Mesodermal cell (in vitro differentiated cells): Measurements from ENCODE around the gene ATP13A2.

Experiments
- H3K27ac ChIP-seq: 2 replicates; pipeline ENCODE4 v1.7.0; 2013; ENCODE audit warnings: mild to moderate bottlenecking, low read depth, low read length, moderate library complexity; ENCODE audit not compliant: severe bottlenecking
- H3K36me3 ChIP-seq: 2 replicates; pipeline ENCODE4 v1.7.1; 2013; ENCODE audit warnings: mild to moderate bottlenecking, low read length, moderate library complexity; ENCODE audit not compliant: control insufficient read depth, insufficient read depth
- H3K4me1 ChIP-seq: one replicate; pipeline ENCODE4 v1.7.1; 2013; ENCODE audit warnings: mild to moderate bottlenecking, low read length; ENCODE audit not compliant: insufficient read depth, control insufficient read depth, poor library complexity, severe bottlenecking
- H3K4me3 ChIP-seq: 2 replicates; pipeline ENCODE4 v1.7.0; 2013; ENCODE audit warnings: low read length, control low read depth, mild to moderate bottlenecking; ENCODE audit not compliant: insufficient read depth, poor library complexity, severe bottlenecking; ENCODE audit errors: extremely low read depth
- H3K9me3 ChIP-seq: 2 replicates; pipeline ENCODE4 v1.7.1; 2013; ENCODE audit warnings: mild to moderate bottlenecking, low read length, moderate library complexity; ENCODE audit not compliant: control insufficient read depth
- WGBS, 2 experiments: methylation state at CpG; one replicate each; pipeline ENCODE4 v1.1.5; 2013; ENCODE audit warnings: missing lambda C conversion rate in 2 of 2; ENCODE audit not compliant: insufficient coverage in 2 of 2; 5-methylcytosine and 5-hydroxymethylcytosine counted together

Gene ATP13A2

DNA sequence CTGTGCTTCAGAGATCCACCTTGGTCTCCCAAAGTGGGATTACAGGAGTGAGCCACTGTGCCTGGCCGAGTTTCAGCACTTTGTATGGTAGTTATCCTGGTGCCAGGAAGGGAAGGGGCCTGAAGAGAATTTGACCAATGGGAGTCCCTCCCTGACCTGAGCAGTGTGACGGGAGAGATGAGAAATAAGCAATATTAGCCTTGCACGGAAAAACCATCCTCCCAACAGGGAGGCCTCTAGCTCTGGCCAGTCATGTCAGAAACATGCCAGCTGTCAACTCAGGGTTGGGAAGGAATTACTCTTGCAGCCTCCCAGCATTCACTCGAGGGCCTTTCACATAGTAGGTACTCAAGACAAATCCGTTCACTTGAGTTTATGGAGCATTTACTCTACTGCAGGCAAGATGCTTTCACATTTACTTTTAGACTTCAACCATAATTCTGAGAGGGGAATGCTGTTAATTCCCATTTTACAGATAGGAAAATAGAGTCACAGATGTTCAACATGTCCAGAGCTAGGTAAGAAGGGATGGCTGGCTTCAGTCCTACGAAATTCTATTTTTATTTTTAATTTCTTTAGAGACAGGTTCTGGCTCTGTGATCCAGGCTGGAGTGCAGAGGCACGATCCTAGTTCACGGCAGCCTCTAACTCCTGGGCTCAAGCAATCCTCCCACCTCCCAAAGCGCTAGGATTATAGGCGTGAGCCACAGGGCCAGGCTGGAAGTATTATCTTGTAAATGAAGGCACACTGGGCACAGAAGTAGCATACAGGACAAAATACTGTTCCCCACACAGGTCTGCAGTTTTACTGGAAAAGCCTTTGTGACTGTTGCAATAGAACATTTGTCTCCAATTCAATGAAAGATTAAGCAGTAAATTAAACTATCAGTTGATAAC is 3.2 kb upstream of the ATP13A2 start:
- H3K27ac ChIP-seq, result no peak overlapping the region
- WGBS, 2 experiments, result 63 to 65% methylated on average over 4 to 5 of the region's 10 CpGs
- peaks cover 31% of the 10 kb centered on the region for H3K4me1 ChIP-seq
- no peak overlapping the region for H3K4me3 ChIP-seq
- peaks cover 27% of the 10 kb centered on the region for H3K36me3 ChIP-seq
- H3K9me3 ChIP-seq, result no peaks in the 10 kb centered on the region

DNA sequence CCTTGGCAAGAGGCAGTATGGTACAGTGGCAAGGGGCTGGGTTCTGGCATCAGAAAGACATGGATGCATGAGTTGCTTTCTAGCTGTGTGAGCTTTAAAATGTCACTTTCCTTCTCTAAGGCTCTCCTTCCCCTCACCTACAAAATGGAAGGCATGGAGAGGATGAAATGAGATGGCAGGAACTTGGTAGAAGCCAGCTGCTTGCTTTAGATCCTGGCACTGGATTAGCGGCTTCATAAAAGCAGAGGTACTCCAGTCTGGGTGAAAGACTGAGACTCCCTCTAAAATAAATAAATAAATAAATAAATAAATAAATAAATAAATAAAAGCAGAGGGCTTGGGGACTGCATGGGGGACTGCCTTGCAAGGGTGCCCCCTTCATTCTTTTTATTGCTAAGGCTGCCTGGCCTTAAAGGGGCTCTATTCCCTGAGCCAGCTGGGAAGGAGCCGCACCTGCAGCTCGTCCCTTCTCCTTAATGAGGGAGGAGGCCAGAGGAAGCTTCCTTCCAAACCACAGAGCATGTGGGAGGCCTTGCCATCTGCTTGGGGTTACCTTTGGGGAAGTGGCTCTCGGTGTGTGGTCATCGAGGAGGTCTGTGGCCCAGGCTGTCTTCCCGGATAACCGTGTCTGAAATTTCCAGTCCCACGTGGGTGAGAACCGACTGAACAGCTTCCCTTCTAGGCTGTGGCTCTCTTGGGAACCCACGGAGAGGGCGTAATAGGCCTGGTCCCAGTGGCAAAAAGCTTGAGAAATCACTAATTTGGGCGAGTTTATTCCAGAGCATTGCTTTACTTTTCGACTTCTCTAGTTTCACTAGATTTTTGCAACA is 2.0 kb upstream of the ATP13A2 start:
- H3K27ac ChIP-seq, result no peak overlapping the region
- peaks cover 15% of the 10 kb centered on the region for H3K36me3 ChIP-seq
- peaks cover 31% of the 10 kb centered on the region for H3K4me1 ChIP-seq
- no peak overlapping the region for H3K4me3 ChIP-seq
- 83 to 89% methylated on average over 9 of the region's 13 CpGs for WGBS, 2 experiments
- H3K9me3 ChIP-seq, result no peaks in the 10 kb centered on the region

DNA sequence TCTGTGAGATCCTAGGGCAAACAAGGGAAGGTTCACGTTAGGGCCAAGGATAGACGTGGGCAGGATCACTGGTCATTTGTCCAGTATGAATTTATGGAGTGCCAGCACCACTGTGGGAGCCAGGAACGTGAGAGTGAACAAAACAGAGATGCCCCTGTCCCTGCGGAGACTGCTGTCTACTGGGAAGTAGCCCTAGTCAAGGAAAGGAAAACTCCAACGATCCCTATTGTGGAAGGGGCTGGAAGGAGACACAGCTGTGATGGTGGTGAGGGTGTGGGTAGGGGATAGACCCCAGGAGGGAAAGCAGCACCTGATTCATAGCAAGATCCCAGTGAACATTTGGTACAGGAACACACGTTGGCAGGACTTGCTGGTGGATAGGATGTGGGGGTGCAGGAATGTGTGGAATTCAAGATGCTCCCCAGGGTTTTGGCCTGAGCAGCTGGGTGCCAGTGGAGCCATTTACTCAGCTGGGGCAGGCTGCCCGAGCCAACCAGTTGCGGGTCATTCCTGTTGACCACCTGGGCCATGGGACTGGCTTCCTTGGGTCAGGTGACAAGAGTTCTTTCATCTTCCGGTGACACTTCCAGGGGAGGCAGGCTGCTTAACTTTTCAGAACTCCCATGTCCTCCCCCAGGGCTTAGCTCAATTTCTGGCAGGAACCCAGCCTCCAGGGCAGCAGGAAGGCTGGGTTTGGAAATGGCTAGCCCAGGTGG is 1.2 kb upstream of the ATP13A2 start:
- no peak overlapping the region for H3K4me3 ChIP-seq
- H3K4me1 ChIP-seq, result peaks cover 31% of the 10 kb centered on the region
- no peak overlapping the region for H3K27ac ChIP-seq
- H3K9me3 ChIP-seq, result no peaks in the 10 kb centered on the region
- peaks cover 7% of the 10 kb centered on the region for H3K36me3 ChIP-seq
- 68 to 71% methylated on average over 8 to 9 of the region's 9 CpGs for WGBS, 2 experiments

DNA sequence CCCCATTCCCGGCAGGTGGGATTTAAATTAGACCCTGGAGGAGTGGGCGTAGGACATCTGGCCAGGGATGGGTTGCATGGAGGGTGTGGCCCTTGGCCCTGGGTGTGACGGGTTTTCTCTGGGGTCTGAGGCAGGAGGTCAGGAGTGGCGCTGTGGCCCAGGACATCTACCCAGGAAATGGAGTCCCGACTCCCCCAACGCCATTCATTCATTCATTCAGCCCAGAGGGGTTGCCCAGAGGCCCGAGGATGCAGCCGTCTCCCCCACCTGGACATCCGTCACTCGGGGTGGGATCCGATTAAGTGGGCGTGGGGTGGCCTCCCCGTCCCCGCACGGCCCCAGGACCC is 663 bp downstream of the ATP13A2 start:
- Histone ChIP-seq H3K4me3 (peak overlapping the region; percentile 65), H3K9me3 (no peaks in the 10 kb centered on the region), H3K4me1 (peaks cover 23% of the 10 kb centered on the region), H3K27ac (no peak overlapping the region), H3K36me3 (no peaks in the 10 kb centered on the region)
- WGBS, 2 experiments, result 3 to 6% methylated on average over 5 to 11 of the region's 15 CpGs

DNA sequence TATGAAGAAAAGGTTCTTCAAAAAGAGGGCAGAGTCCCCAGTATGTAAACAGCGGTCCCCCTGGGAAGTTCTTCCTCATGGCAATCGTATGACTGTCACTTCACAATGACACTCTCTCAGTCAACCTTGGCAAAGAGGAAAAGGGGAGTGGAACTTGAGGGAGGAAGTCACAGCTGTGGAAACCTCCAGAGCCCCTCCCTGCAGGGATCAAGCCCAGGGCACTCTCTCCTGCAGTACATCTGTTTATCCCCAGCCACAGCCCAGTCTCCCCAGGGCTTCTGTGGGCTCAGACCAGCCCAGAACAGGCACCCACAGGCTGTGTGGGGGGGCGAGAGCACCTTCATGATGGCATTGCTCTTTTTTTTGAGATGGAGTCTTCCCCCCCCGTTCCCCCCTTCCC is 2.0 kb downstream of the ATP13A2 start:
- WGBS, 2 experiments, result 94% methylated on average over 3 of the region's 4 CpGs; no CpG with 5 or more reads in 1 of the 2 experiments
- Histone ChIP-seq H3K4me1 (peaks cover 14% of the 10 kb centered on the region), H3K4me3 (no peak overlapping the region)

DNA sequence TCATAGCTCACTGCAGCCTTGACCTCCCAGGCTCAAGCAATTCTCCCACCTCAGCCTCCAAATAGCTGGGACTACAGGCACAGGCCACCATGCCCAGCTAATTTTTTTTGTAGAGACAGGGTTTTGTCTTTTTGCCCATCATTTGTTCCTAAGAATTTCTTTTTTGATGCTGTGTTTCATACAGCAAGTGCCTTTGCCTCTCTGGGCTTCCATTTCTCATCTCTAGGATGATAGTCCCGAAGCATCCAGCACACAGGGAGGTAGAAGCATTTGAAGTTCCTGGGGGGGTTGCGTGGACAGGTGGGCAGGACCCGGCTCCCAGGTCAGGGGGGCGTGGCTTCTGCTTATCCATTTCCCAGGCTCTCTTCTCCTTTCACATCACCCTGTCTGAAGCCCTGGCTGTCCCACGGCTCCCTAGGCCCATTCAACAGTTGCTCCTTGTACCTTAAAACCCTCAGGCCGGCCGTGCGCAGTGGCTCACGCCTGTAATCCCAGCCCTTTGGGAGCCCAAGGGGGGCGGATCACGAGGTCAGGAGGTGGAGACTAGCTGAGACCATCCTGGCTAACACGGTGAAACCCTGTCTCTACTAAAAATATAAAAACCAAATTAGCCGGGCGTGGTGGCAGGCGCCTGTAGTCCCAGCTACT is 3.4 kb downstream of the ATP13A2 start:
- no peak overlapping the region for H3K4me3 ChIP-seq
- H3K27ac ChIP-seq, result no peak overlapping the region
- H3K36me3 ChIP-seq, result peaks cover 18% of the 10 kb centered on the region
- WGBS, 2 experiments, result 80 to 92% methylated on average over 7 to 10 of the region's 15 CpGs
- H3K9me3 ChIP-seq, result no peaks in the 10 kb centered on the region
- peaks cover 3% of the 10 kb centered on the region for H3K4me1 ChIP-seq

More for the DNA sequence above, 2.0 kb downstream of the ATP13A2 start:
- H3K9me3 ChIP-seq, result no peaks in the 10 kb centered on the region
- H3K27ac ChIP-seq, result no peak overlapping the region
- H3K36me3 ChIP-seq, result peaks cover 8% of the 10 kb centered on the region

DNA sequence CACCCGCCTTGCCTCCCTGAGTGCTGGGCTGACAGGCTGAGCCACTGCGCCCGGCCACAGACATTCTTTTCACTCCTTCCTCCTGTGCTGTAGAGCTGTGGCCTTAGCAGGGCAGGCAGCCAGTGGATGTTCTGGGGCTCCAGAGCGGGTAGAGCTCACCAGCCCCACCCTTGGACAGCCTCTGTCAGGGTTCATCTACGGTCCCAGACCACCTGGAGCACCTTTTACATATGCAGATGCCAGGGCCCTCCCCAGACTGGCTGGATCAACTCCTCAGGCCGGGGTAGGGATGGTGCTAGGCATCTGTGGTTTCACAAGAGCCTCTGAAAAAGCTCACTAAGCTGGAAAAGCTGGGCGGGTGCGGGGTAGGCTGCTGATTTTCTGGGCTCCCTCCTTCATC is 4.6 kb downstream of the ATP13A2 start:
- H3K4me3 ChIP-seq, result no peak overlapping the region
- WGBS, 2 experiments, result 71 to 83% methylated on average over 6 to 8 of the region's 8 CpGs
- peaks cover 3% of the 10 kb centered on the region for H3K4me1 ChIP-seq
- no peaks in the 10 kb centered on the region for H3K9me3 ChIP-seq
- H3K36me3 ChIP-seq, result peaks cover 29% of the 10 kb centered on the region
- no peak overlapping the region for H3K27ac ChIP-seq

DNA sequence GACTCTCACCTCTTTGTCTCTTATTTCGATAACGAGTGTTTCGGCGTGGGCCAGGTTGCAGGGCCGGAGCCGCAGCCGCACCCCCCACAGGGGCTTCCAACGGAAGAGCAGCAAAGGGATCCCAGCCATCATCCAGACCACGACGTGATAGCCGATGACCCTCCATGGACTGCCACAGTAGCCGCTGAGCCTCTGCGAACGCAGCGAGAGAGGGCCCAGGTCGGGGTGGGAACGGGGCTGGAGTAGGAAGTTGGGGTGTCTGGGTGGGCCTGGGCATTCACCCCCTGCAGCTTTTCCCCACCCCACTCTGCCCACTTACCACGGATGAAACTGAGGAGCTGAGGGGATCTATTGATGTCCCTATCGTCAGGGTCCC is 6.4 kb downstream of the ATP13A2 start:
- H3K4me3 ChIP-seq, result no peak overlapping the region
- no peaks in the 10 kb centered on the region for H3K9me3 ChIP-seq
- 89 to 96% methylated on average over 11 of the region's 19 CpGs for WGBS, 2 experiments
- peaks cover 46% of the 10 kb centered on the region for H3K36me3 ChIP-seq
- H3K4me1 ChIP-seq, result no peaks in the 10 kb centered on the region
- no peak overlapping the region for H3K27ac ChIP-seq

DNA sequence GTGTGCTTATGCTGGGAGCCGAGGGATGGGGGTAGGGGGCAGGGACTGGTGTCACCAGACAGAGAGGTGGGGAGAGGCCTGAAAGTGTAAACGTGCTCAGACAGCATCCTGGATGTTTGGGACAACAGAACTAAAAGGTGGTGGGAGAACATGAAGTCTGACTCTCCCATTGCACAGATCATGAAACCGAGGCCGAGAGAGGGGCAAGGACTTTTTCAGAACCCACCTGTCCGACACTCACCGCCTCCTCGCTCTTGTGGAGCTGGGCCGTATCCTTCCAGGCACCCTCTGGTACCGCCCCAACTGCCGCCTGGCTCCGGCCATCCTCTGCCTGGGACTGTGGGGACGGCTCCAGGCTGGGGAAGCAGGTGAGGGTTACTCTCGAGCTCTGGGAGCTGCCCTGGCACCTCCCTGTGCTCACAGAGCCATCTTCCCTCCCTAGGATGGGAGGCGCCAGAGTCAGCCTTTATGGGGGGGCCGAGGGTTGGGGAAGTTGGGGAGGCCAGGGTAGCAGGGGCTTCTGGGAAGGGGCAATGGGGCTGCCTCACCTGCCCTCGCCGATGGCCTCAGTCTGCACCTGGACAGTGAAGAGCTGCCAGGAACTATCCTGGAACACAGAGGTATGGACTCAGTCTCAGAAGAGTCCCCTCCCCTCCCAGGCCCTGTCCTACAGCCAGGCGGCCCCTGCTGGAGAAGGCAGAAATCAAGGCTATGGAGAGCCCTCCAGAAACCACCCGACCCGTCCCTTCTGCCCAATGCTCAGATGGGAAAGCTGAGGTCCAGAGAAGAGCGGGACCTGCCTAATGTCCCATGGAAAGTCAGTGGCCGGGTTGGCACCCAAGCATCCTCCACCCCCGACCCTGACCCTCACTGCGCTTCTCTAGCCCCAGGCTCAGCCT is 7.0 kb downstream of the ATP13A2 start:
- Histone ChIP-seq H3K9me3 (no peaks in the 10 kb centered on the region), H3K27ac (no peak overlapping the region), H3K4me1 (no peaks in the 10 kb centered on the region), H3K36me3 (peaks cover 46% of the 10 kb centered on the region), H3K4me3 (no peak overlapping the region)
- WGBS, 2 experiments, result 93 to 94% methylated on average over 16 to 21 of the region's 24 CpGs
